ENCODE data around the gene NHS. TPM values are rescaled to one million over a fixed set of nuclear protein-coding genes. Genes with fewer than 3 reads are reported as not detected.

NHS gene
- total RNA-seq, 1 donor from 2014 or later: 12.1 TPM

DNA sequence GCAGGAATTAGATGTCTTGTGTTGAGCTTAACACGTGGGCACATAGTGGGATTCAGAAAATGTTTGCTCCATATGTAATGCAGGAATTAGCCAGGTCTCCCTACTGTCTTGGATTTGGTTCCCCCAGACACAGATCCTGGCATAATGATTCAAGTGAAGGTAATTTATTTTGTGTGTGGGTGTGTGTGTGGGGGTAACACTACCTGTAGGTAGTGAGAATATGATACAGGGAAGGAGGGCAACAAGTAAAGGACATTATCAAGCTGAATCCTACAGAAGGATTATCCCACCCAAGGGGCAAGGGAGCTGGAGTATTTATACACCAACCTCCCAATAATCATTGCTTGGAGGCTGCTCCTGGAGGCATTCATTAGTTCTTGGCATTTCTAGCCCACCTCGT, 101.4 kb downstream of the NHS start:
- H3K9ac ChIP-seq: no peak overlapping the region
- H3K27me3 Mint-ChIP-seq (ENCODE audit: insufficient read depth, low read depth): no peaks in the 10 kb centered on the region
- H3K4me3 Mint-ChIP-seq: no peak overlapping the region
- H3K27me3 ChIP-seq: no peaks in the 10 kb centered on the region
- H2AFZ ChIP-seq (replicated peaks): no peak overlapping the region
- no peak for TF ChIP-seq EZH2 (IDR thresholded peaks at IDR 0.05)
- TF ChIP-seq, protein P1, sequence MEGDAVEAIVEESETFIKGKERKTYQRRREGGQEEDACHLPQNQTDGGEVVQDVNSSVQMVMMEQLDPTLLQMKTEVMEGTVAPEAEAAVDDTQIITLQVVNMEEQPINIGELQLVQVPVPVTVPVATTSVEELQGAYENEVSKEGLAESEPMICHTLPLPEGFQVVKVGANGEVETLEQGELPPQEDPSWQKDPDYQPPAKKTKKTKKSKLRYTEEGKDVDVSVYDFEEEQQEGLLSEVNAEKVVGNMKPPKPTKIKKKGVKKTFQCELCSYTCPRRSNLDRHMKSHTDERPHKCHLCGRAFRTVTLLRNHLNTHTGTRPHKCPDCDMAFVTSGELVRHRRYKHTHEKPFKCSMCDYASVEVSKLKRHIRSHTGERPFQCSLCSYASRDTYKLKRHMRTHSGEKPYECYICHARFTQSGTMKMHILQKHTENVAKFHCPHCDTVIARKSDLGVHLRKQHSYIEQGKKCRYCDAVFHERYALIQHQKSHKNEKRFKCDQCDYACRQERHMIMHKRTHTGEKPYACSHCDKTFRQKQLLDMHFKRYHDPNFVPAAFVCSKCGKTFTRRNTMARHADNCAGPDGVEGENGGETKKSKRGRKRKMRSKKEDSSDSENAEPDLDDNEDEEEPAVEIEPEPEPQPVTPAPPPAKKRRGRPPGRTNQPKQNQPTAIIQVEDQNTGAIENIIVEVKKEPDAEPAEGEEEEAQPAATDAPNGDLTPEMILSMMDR (IDR thresholded peaks at IDR 0.05): no peak
- TF ChIP-seq EZH2phosphoT487 (IDR thresholded peaks at IDR 0.05): no peak
- H3K4me3 ChIP-seq: no peak overlapping the region
- peaks cover 4% of the 10 kb centered on the region for H3K9me3 ChIP-seq (ENCODE audit: low read depth)
- H3K36me3 Mint-ChIP-seq: no peaks in the 10 kb centered on the region
- peaks cover 4% of the 10 kb centered on the region for H3K9me3 Mint-ChIP-seq
- H3K27ac Mint-ChIP-seq: no peak overlapping the region
- H3K4me1 ChIP-seq: peaks cover 3% of the 10 kb centered on the region
- H3K27ac ChIP-seq: no peak overlapping the region
- H3K4me2 ChIP-seq: no peak overlapping the region
- no peaks in the 10 kb centered on the region for H3F3A ChIP-seq (ENCODE audit: low read depth)
- no peak for DNase-seq (ENCODE audit: low spot score)
- H3K4me1 Mint-ChIP-seq: peaks cover 11% of the 10 kb centered on the region
- no peaks in the 10 kb centered on the region for H3K36me3 ChIP-seq
- H3K79me2 ChIP-seq (ENCODE audit: low read depth): no peaks in the 10 kb centered on the region
- H4K20me1 ChIP-seq (ENCODE audit: low read depth): no peaks in the 10 kb centered on the region

DNA sequence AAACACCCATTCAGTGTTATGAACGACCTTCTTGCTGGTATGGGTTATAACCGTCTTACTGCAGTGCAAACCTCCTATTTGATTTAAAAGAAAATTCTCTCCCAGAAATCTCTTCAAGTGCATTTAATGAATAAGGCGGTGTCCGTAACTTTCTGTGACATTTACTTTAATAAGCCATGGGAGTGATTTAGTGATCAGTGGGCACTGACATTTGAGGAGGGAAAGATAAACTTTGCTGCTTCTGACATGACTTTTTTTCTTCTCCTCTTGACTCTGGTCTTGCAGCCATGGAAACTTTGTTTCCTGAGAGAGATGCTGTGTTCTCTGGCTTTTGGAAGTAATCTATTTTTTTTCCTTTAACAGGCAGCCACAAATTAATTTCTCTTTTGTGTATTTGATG, 106.1 kb downstream of the NHS start:
- Mint-ChIP-seq H3K4me1 (no peaks in the 10 kb centered on the region), H3K4me3 (no peak overlapping the region), H3K9me3 (peaks cover 4% of the 10 kb centered on the region), H3K36me3 (peaks cover 2% of the 10 kb centered on the region), H3K27ac (no peak overlapping the region), H3K27me3 (ENCODE audit: insufficient read depth, low read depth) (no peaks in the 10 kb centered on the region)
- no peak overlapping the region for H3K27ac ChIP-seq
- H3K4me2 ChIP-seq: no peak overlapping the region
- H2AFZ ChIP-seq (replicated peaks): no peak overlapping the region
- H4K20me1 ChIP-seq (ENCODE audit: low read depth): no peaks in the 10 kb centered on the region
- no peaks in the 10 kb centered on the region for H3K4me1 ChIP-seq
- no peaks in the 10 kb centered on the region for H3F3A ChIP-seq (ENCODE audit: low read depth)
- H3K9me3 ChIP-seq (ENCODE audit: low read depth): no peaks in the 10 kb centered on the region
- no peaks in the 10 kb centered on the region for H3K36me3 ChIP-seq
- H3K27me3 ChIP-seq: no peaks in the 10 kb centered on the region
- no peak overlapping the region for H3K9ac ChIP-seq
- H3K79me2 ChIP-seq (ENCODE audit: low read depth): no peaks in the 10 kb centered on the region
- no peak overlapping the region for H3K4me3 ChIP-seq
- no peak for TF ChIP-seq EZH2 (IDR thresholded peaks at IDR 0.05)
- no peak for TF ChIP-seq EZH2phosphoT487 (IDR thresholded peaks at IDR 0.05)
- TF ChIP-seq, protein P1 (IDR thresholded peaks at IDR 0.05): no peak
- DNase-seq (ENCODE audit: low spot score): no peak

DNA sequence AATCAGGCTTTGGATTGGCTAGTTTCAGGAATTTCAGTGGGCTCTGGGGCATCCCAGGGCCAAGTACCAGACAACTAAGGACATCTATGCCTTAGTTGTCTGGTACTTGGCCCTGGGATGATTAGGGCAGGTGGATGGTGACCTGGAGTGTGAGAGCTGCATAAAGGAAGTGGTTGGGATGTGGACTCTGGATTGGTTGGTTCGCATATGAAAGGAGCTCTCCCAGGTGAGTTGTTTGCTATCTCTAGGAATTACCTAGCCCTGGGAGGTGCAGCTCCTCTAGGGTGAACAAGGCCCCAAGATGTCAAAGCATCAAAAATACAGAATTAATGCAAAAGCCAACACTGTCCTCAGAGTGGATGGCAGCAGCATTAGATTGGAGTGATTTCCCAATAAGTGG, 109.6 kb downstream of the NHS start:
- H3K36me3 ChIP-seq: no peaks in the 10 kb centered on the region
- H2AFZ ChIP-seq (replicated peaks): no peak overlapping the region
- H3K4me3 Mint-ChIP-seq: no peak overlapping the region
- H3K27ac ChIP-seq: no peak overlapping the region
- TF ChIP-seq EZH2 (IDR thresholded peaks at IDR 0.05): no peak
- no peak for TF ChIP-seq EZH2phosphoT487 (IDR thresholded peaks at IDR 0.05)
- TF ChIP-seq, protein P1 (IDR thresholded peaks at IDR 0.05): no peak
- H3K4me2 ChIP-seq: no peak overlapping the region
- H3K9ac ChIP-seq: no peak overlapping the region
- H3K4me1 ChIP-seq: no peaks in the 10 kb centered on the region
- H3K27ac Mint-ChIP-seq: no peak overlapping the region
- no peaks in the 10 kb centered on the region for H3K4me1 Mint-ChIP-seq
- H3K4me3 ChIP-seq: no peak overlapping the region
- peaks cover 2% of the 10 kb centered on the region for H3K36me3 Mint-ChIP-seq
- no peaks in the 10 kb centered on the region for H3K79me2 ChIP-seq (ENCODE audit: low read depth)
- DNase-seq (ENCODE audit: low spot score): no peak
- H3F3A ChIP-seq (ENCODE audit: low read depth): no peaks in the 10 kb centered on the region
- peaks cover 2% of the 10 kb centered on the region for H3K27me3 Mint-ChIP-seq (ENCODE audit: insufficient read depth, low read depth)
- H3K9me3 ChIP-seq (ENCODE audit: low read depth): no peaks in the 10 kb centered on the region
- H3K27me3 ChIP-seq: no peaks in the 10 kb centered on the region
- peaks cover under 1% of the 10 kb centered on the region for H3K9me3 Mint-ChIP-seq
- no peaks in the 10 kb centered on the region for H4K20me1 ChIP-seq (ENCODE audit: low read depth)

All from neural progenitor cell (in vitro differentiated cells).